Hepatocyte (in vitro differentiated cells): Measurements from ENCODE around the gene ITPR3. TPM values are rescaled to one million over a fixed set of nuclear protein-coding genes. Genes with fewer than 3 reads are reported as not detected.

Experiments used
- DNase-seq: peaks from one replicate; pipeline ENCODE4 v3.0.0-alpha.2; 2016; ENCODE audit warnings: low spot score
- H2AFZ ChIP-seq: fragments of 200-600 bp; sonication (generic); 2 replicates; pipeline ENCODE4 v1.6.0; 2016; ENCODE audit warnings: antibody characterized with exemption, mild to moderate bottlenecking
- H3K27ac ChIP-seq: fragments of 200-600 bp; sonication (generic); 2 replicates; pipeline ENCODE4 v1.5.1; 2016; ENCODE audit warnings: mild to moderate bottlenecking
- H3K27me3 ChIP-seq: fragments of 200-600 bp; sonication (generic); 2 replicates; pipeline ENCODE4 v1.6.1; 2016
- H3K36me3 ChIP-seq: fragments of 200-600 bp; sonication (generic); replicated peaks from 2 replicates; pipeline ENCODE4 v1.5.1; 2016; ENCODE audit warnings: low read depth; ENCODE audit not compliant: insufficient read depth
- H3K4me1 ChIP-seq: fragments of 200-600 bp; sonication (generic); 2 replicates; pipeline ENCODE4 v1.5.1; 2016; ENCODE audit warnings: mild to moderate bottlenecking, moderate library complexity; ENCODE audit not compliant: insufficient read depth
- H3K4me2 ChIP-seq: fragments of 200-600 bp; sonication (generic); 2 replicates; pipeline ENCODE4 v1.6.0; 2016
- H3K4me3 ChIP-seq: fragments of 200-600 bp; sonication (generic); 2 replicates; pipeline ENCODE4 v1.5.1; 2016; ENCODE audit warnings: mild to moderate bottlenecking
- H3K79me2 ChIP-seq: fragments of 200-600 bp; sonication (generic); 2 replicates; pipeline ENCODE4 v1.6.0; 2017; ENCODE audit warnings: mild to moderate bottlenecking
- H3K9me2 ChIP-seq: fragments of 200-600 bp; sonication (generic); replicated peaks from 2 replicates; pipeline ENCODE4 v1.6.0; 2017; ENCODE audit warnings: mild to moderate bottlenecking; ENCODE audit not compliant: insufficient read depth
- H3K9me3 ChIP-seq: fragments of 200-600 bp; sonication (generic); 2 replicates; pipeline ENCODE4 v1.5.1; 2016; ENCODE audit warnings: low read depth, mild to moderate bottlenecking
- H4K20me1 ChIP-seq: fragments of 200-600 bp; sonication (generic); 2 replicates; pipeline ENCODE4 v1.6.0; 2016; ENCODE audit warnings: mild to moderate bottlenecking; ENCODE audit not compliant: insufficient read depth, poor library complexity, severe bottlenecking
- EZH2 ChIP-seq: fragments of 200-600 bp; sonication (generic); IDR thresholded peaks from 2 replicates; pipeline ENCODE4 v1.6.1; 2016; ENCODE audit warnings: antibody characterized with exemption, mild to moderate bottlenecking, borderline replicate concordance
- EZH2phosphoT487 ChIP-seq: fragments of 200-600 bp; sonication (generic); IDR thresholded peaks from one replicate; pipeline ENCODE4 v1.6.1; 2018; ENCODE audit warnings: antibody characterized with exemption, mild to moderate bottlenecking, low read depth, moderate library complexity; ENCODE audit not compliant: unreplicated experiment, severe bottlenecking
- WGBS: methylation state at CpG from one replicate; pipeline ENCODE4 v1.1.6; 2016; ENCODE audit warnings: low lambda C conversion rate; ENCODE audit errors: missing lambda C conversion rate; 5-methylcytosine and 5-hydroxymethylcytosine counted together
- polyA plus RNA-seq: library from polyadenylated mRNA; unstranded; fragments of >200 nt; fragmentation: Nextera tagmentation; extraction: Ambion mirVana; gene quantifications from 2 replicates; pipeline ENCODE4 v1.2.1, GENCODE V29; 2016
- total RNA-seq: library from RNA; depleted of rRNA; stranded (reverse); fragments of >200 nt; gene quantifications from 2 replicates; pipeline ENCODE4 v1.2.3, GENCODE V29; 2014
- TF ChIP-seq, protein P1 (sequence below): fragments of 200-600 bp; sonication (generic); IDR thresholded peaks from 2 replicates; pipeline ENCODE4 v1.5.1; 2016; ENCODE audit warnings: antibody characterized with exemption, mild to moderate bottlenecking; ENCODE audit not compliant: poor library complexity

Gene ITPR3
- total and polyA plus RNA-seq, 2 experiments from 2014 or later: 16.5 to 39.6 TPM

DNA sequence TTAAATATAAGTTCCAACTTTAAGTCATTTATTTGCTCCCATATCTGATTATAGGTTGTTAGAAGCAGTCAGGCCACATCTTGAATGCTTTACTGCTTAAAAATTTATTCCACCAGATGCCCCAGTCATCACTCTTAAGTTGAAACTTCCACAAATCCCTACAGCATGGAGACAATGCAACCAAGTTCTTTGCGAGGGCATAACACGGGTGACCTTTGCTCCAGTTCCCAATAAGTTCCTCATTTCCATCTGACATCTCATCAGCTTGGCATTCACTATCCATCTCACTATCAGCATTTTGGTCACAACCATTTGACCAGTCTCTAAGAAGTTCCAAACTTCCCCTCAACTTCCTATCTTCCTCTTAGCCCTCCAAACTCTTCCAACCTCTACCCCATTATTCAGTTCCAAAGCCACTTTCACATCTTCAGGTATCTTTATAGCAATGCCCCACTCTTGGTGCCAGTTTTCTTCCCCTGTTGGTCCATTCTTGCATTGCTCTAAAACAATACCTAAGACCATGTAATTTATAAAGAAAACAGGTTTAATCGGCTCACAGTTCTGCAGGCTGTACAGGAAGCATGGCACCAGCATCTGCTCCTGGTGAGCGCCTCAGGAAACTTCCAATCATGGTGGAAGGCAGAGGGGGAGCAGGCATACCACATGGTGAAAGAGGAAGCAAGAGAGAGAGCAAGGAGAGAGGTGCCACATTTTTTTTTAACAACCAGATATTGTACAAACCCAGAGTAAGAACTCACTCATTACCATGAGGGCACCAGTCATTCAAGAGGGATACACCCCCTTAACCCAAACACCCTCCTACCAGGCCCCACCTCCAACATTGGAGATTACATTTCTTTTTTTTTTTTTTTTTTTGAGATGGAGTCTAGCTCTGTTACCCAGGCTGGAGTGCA, 15.9 kb upstream of the ITPR3 start:
- H2AFZ ChIP-seq: no peak overlapping the region
- no peaks in the 10 kb centered on the region for H3K79me2 ChIP-seq
- H3K4me3 ChIP-seq: no peak overlapping the region
- no peaks in the 10 kb centered on the region for H3K27me3 ChIP-seq
- no peak overlapping the region for H3K4me2 ChIP-seq
- no peaks in the 10 kb centered on the region for H3K4me1 ChIP-seq
- H4K20me1 ChIP-seq: no peaks in the 10 kb centered on the region
- H3K9me2 ChIP-seq: no peaks in the 10 kb centered on the region
- no peaks in the 10 kb centered on the region for H3K36me3 ChIP-seq
- H3K9me3 ChIP-seq: no peaks in the 10 kb centered on the region
- H3K27ac ChIP-seq: no peak overlapping the region
- TF ChIP-seq EZH2phosphoT487: no peak
- no peak for TF ChIP-seq EZH2
- TF ChIP-seq, protein P1, sequence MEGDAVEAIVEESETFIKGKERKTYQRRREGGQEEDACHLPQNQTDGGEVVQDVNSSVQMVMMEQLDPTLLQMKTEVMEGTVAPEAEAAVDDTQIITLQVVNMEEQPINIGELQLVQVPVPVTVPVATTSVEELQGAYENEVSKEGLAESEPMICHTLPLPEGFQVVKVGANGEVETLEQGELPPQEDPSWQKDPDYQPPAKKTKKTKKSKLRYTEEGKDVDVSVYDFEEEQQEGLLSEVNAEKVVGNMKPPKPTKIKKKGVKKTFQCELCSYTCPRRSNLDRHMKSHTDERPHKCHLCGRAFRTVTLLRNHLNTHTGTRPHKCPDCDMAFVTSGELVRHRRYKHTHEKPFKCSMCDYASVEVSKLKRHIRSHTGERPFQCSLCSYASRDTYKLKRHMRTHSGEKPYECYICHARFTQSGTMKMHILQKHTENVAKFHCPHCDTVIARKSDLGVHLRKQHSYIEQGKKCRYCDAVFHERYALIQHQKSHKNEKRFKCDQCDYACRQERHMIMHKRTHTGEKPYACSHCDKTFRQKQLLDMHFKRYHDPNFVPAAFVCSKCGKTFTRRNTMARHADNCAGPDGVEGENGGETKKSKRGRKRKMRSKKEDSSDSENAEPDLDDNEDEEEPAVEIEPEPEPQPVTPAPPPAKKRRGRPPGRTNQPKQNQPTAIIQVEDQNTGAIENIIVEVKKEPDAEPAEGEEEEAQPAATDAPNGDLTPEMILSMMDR: no peak
- 88% methylated on average over 4 of the region's 4 CpGs for WGBS
- no peak for DNase-seq

- DNase-seq: no peak
- no peaks in the 10 kb centered on the region for H3K27me3 ChIP-seq
- H3K79me2 ChIP-seq: no peaks in the 10 kb centered on the region
- 96% methylated on average over 2 of the region's 2 CpGs for WGBS
- no peaks in the 10 kb centered on the region for H4K20me1 ChIP-seq
- no peak overlapping the region for H3K4me3 ChIP-seq
- TF ChIP-seq EZH2 (no peak), EZH2phosphoT487 (no peak)
- TF ChIP-seq, protein P1: no peak
- no peak overlapping the region for H3K4me2 ChIP-seq
- no peak overlapping the region for H2AFZ ChIP-seq
- H3K27ac ChIP-seq: no peak overlapping the region
- no peaks in the 10 kb centered on the region for H3K9me3 ChIP-seq
- H3K4me1 ChIP-seq: peaks cover 10% of the 10 kb centered on the region
- no peaks in the 10 kb centered on the region for H3K9me2 ChIP-seq
- no peaks in the 10 kb centered on the region for H3K36me3 ChIP-seq
These were observed 14.5 kb upstream of the ITPR3 start for GRCh38 chr6:33606642-33607041.

- Histone ChIP-seq H2AFZ (no peak overlapping the region), H4K20me1 (no peaks in the 10 kb centered on the region), H3K79me2 (no peaks in the 10 kb centered on the region), H3K4me2 (no peak overlapping the region), H3K36me3 (no peaks in the 10 kb centered on the region), H3K9me3 (no peaks in the 10 kb centered on the region), H3K4me3 (no peak overlapping the region), H3K9me2 (no peaks in the 10 kb centered on the region), H3K4me1 (peaks cover 10% of the 10 kb centered on the region), H3K27ac (no peak overlapping the region), H3K27me3 (no peaks in the 10 kb centered on the region)
- WGBS: 69% methylated on average over 8 of the region's 8 CpGs
- TF ChIP-seq EZH2phosphoT487 (no peak), EZH2 (no peak)
- TF ChIP-seq, protein P1: no peak
- peak; percentile 2 for DNase-seq
These were observed 13.9 kb upstream of the ITPR3 start for GRCh38 chr6:33607126-33607783.
